HUDEP-2 (cell line): ENCODE measurements around the gene OR52E2.

Experiments
- DNase-seq, 76 experiments: peaks; one replicate each; lab custom pipeline; 2025; ENCODE audit not compliant: unreplicated experiment in 76 of 76; lab: John Stamatoyannopoulos, UW

OR52E2 gene

DNA sequence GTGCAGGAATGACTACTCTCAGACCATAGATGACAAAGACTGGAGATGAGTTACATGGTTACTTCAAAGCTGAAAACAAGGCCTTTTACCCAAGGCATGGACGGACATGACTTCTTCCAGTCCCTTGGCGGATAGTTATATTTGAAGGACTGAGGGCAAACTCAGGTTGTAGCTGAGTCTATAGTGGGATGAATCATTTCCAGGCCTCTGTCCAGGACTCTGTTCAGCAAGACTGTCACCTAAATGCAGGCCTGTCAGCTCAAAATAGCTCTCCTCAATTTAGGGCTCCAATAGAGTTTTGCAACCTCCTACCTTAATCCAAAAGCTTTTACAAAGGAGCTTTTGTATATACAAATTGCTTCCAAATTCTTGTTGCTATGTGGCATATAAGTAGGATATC, 37.4 kb downstream of the OR52E2 start:
- DNase-seq = no peak

DNA sequence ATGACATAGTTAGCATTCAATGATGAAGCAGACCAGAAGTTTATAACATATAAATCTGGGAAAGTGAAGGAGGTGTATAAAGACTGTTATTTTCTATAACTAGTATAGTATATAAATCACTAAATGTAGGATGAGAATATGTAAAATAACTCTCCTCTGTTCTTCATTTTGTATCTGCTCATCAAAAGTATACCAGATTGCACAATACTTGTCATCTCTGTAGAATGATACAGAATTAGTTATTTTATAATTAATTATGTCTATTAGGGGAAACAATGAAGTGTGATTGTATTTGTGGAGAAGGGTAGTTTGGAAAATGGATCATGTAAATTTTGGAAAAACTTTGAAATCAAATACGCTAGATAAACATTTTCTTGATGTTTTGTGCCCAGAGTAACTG, 46.4 kb downstream of the OR52E2 start:
- no peak for DNase-seq

DNA sequence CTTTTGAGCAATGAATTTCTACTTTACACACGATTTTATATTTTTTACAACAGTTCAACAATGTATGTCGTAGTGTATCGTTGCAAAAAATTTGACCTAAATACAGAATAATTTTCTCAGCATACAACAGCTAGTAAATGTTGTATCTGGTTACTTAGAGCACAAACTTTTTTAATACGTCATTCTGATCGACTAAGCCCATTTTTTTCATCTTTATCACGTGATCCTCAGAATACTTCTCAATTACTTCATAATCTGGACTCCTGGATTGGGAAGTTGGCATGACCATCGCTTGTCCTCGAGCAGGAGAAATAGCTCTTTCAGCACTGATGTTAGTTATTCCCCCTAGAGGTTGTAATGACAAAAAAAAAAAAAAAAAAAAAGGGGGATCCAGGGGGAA, 48.2 kb downstream of the OR52E2 start:
- DNase-seq = no peak
